Trophoblast cell (in vitro differentiated cells and primary cell): ENCODE results near the gene PTPRQ.

Experiments
- DNase-seq, 2 donors: peaks; one replicate each; pipeline ENCODE4 v3.0.0-alpha.2; 2016
- H2AFZ ChIP-seq: 2 replicates; pipeline ENCODE4 v1.6.1; 2013; ENCODE audit warnings: low read length, moderate library complexity, mild to moderate bottlenecking; ENCODE audit not compliant: insufficient read depth, poor library complexity
- H2AK5ac ChIP-seq: 2 replicates; pipeline ENCODE4 v1.6.1; 2013; ENCODE audit warnings: mild to moderate bottlenecking, low read length
- H2BK120ac ChIP-seq: 2 replicates; pipeline ENCODE4 v1.6.1; 2013; ENCODE audit warnings: low read length, mild to moderate bottlenecking, moderate library complexity; ENCODE audit not compliant: insufficient read depth, poor library complexity
- H2BK12ac ChIP-seq: 2 replicates; pipeline ENCODE4 v1.6.1; 2013; ENCODE audit warnings: mild to moderate bottlenecking, low read length, moderate library complexity
- H2BK5ac ChIP-seq: 2 replicates; pipeline ENCODE4 v1.6.1; 2013; ENCODE audit warnings: low read length, low read depth, moderate library complexity, mild to moderate bottlenecking; ENCODE audit not compliant: poor library complexity
- H3K14ac ChIP-seq: 2 replicates; pipeline ENCODE4 v1.6.1; 2013; ENCODE audit warnings: mild to moderate bottlenecking, low read length
- H3K18ac ChIP-seq: 2 replicates; pipeline ENCODE4 v1.6.1; 2013; ENCODE audit warnings: mild to moderate bottlenecking, low read length
- H3K23ac ChIP-seq: 2 replicates; pipeline ENCODE4 v1.6.1; 2013; ENCODE audit warnings: low read length
- H3K27ac ChIP-seq: 2 replicates; pipeline ENCODE4 v1.5.1; 2013; ENCODE audit warnings: low read depth, mild to moderate bottlenecking, inconsistent platforms, low read length, moderate library complexity
- H3K27me3 ChIP-seq: 2 replicates; pipeline ENCODE4 v1.6.1; 2013; ENCODE audit warnings: inconsistent platforms, mild to moderate bottlenecking, low read length, moderate library complexity; ENCODE audit not compliant: insufficient read depth
- H3K36me3 ChIP-seq, 2 experiments: 1 replicate in 1 of 2; 2 replicates in 1 of 2; pipeline ENCODE4 v1.6.1; 2013; ENCODE audit warnings: low read length in 2 of 2, mild to moderate bottlenecking in 2 of 2, moderate library complexity in 1 of 2; ENCODE audit not compliant: insufficient read depth in 2 of 2, control insufficient read depth in 1 of 2
- H3K4ac ChIP-seq: 2 replicates; pipeline ENCODE4 v1.6.1; 2013; ENCODE audit warnings: low read depth, mild to moderate bottlenecking, low read length, moderate library complexity
- H3K4me1 ChIP-seq, 2 experiments: 1 replicate in 1 of 2; 2 replicates in 1 of 2; pipeline ENCODE4 v1.6.1; 2013; ENCODE audit warnings: low read length in 2 of 2, mild to moderate bottlenecking in 2 of 2, moderate library complexity in 1 of 2; ENCODE audit not compliant: insufficient read depth in 2 of 2, control insufficient read depth in 1 of 2
- H3K4me2 ChIP-seq: 2 replicates; pipeline ENCODE4 v1.6.1; 2013; ENCODE audit warnings: inconsistent platforms, mild to moderate bottlenecking, low read length, moderate library complexity
- H3K4me3 ChIP-seq: 2 replicates; pipeline ENCODE4 v1.5.1; 2013; ENCODE audit warnings: mild to moderate bottlenecking, low read depth, low read length, inconsistent platforms
- H3K79me1 ChIP-seq: one replicate; pipeline ENCODE4 v1.6.1; 2013; ENCODE audit warnings: low read length
- H3K79me2 ChIP-seq: 2 replicates; pipeline ENCODE4 v1.6.1; 2013; ENCODE audit warnings: low read length, mild to moderate bottlenecking; ENCODE audit not compliant: control insufficient read depth, insufficient read depth, poor library complexity
- H3K9ac ChIP-seq: 2 replicates; pipeline ENCODE4 v1.6.1; 2013; ENCODE audit warnings: mild to moderate bottlenecking, low read length
- H3K9me3 ChIP-seq: 2 replicates; pipeline ENCODE4 v1.6.1; 2013; ENCODE audit warnings: low read depth, mild to moderate bottlenecking, control low read depth, inconsistent platforms, low read length; ENCODE audit not compliant: insufficient read depth
- H4K12ac ChIP-seq: 2 replicates; pipeline ENCODE4 v1.6.1; 2013; ENCODE audit warnings: low read depth, mild to moderate bottlenecking, low read length, moderate library complexity
- H4K8ac ChIP-seq: 2 replicates; pipeline ENCODE4 v1.6.1; 2013; ENCODE audit warnings: low read depth, mild to moderate bottlenecking, low read length, moderate library complexity
- H4K91ac ChIP-seq: one replicate; pipeline ENCODE4 v1.6.1; 2013; ENCODE audit warnings: low read depth, mild to moderate bottlenecking, low read length, moderate library complexity
- WGBS: extraction: QIAGEN DNeasy Blood & Tissue Kit; methylation state at CpG from one replicate; pipeline ENCODE4 v1.1.7; 2013; ENCODE audit warnings: missing lambda C conversion rate; ENCODE audit not compliant: insufficient read length, insufficient coverage; ENCODE audit errors: extremely low coverage; 5-methylcytosine and 5-hydroxymethylcytosine counted together

PTPRQ gene

GRCh38 chr12:80406253-80406652, 37.8 kb upstream of the PTPRQ start:
- Histone ChIP-seq H2BK5ac (no peak overlapping the region), H3K27me3 (no peaks in the 10 kb centered on the region), H2AFZ (no peak overlapping the region), H4K12ac (no peak overlapping the region), H4K91ac (no peak overlapping the region), H3K79me1 (no peaks in the 10 kb centered on the region), H3K4ac (no peak overlapping the region), H3K23ac (no peak overlapping the region), H3K18ac (no peak overlapping the region), H3K4me1 (no peaks in the 10 kb centered on the region), H3K4me2 (no peak overlapping the region), H2BK12ac (no peak overlapping the region), H3K79me2 (no peaks in the 10 kb centered on the region), H4K8ac (no peak overlapping the region), H3K27ac (no peak overlapping the region), H3K9ac (no peak overlapping the region), H3K14ac (no peak overlapping the region), H2AK5ac (no peak overlapping the region), H2BK120ac (no peak overlapping the region), H3K36me3 (no peaks in the 10 kb centered on the region), H3K4me3 (no peak overlapping the region), H3K9me3 (no peaks in the 10 kb centered on the region)
- DNase-seq = no peak

- Histone ChIP-seq H3K4me1 (no peaks in the 10 kb centered on the region), H3K36me3 (no peaks in the 10 kb centered on the region), H4K8ac (no peak overlapping the region), H3K79me2 (no peaks in the 10 kb centered on the region), H2BK12ac (no peak overlapping the region), H2BK5ac (no peak overlapping the region), H3K14ac (no peak overlapping the region), H2BK120ac (no peak overlapping the region), H3K4me3 (no peak overlapping the region), H3K27ac (no peak overlapping the region), H3K9me3 (no peaks in the 10 kb centered on the region), H2AFZ (no peak overlapping the region), H3K9ac (no peak overlapping the region), H4K91ac (no peak overlapping the region), H3K23ac (no peak overlapping the region), H3K18ac (no peak overlapping the region), H4K12ac (no peak overlapping the region), H3K4me2 (no peak overlapping the region), H2AK5ac (no peak overlapping the region), H3K79me1 (no peaks in the 10 kb centered on the region), H3K4ac (no peak overlapping the region), H3K27me3 (no peaks in the 10 kb centered on the region)
- no peak for DNase-seq
- no CpG with 5 or more reads among the region's 3 CpGs for WGBS
Observed at GRCh38 chr12:80411787-80412186, 32.2 kb upstream of the PTPRQ start.

- Histone ChIP-seq H2AK5ac (no peak overlapping the region), H3K4ac (no peak overlapping the region), H4K91ac (no peak overlapping the region), H3K27ac (no peak overlapping the region), H3K9ac (no peak overlapping the region), H2BK5ac (no peak overlapping the region), H3K4me3 (no peak overlapping the region), H4K8ac (no peak overlapping the region), H3K36me3 (no peaks in the 10 kb centered on the region), H3K4me2 (no peak overlapping the region), H4K12ac (no peak overlapping the region), H2BK12ac (no peak overlapping the region), H3K79me1 (no peaks in the 10 kb centered on the region), H3K18ac (no peak overlapping the region), H2BK120ac (no peak overlapping the region), H3K27me3 (no peaks in the 10 kb centered on the region), H2AFZ (no peak overlapping the region), H3K23ac (no peak overlapping the region), H3K9me3 (no peaks in the 10 kb centered on the region), H3K4me1 (no peaks in the 10 kb centered on the region), H3K14ac (no peak overlapping the region), H3K79me2 (no peaks in the 10 kb centered on the region)
- no CpG with 5 or more reads among the region's 3 CpGs for WGBS
- DNase-seq = peak in 1 of 2 donors; percentile 85
Observed at GRCh38 chr12:80412343-80412953, 31.6 kb upstream of the PTPRQ start.

- no peaks in the 10 kb centered on the region for H3K27me3 ChIP-seq
Observed at GRCh38 chr12:80413462-80413861, 30.6 kb upstream of the PTPRQ start.

More at GRCh38 chr12:80413462-80413861, 30.6 kb upstream of the PTPRQ start:
- Histone ChIP-seq H3K9ac (no peak overlapping the region), H2BK5ac (no peak overlapping the region), H2BK12ac (no peak overlapping the region), H3K79me2 (no peaks in the 10 kb centered on the region), H3K36me3 (no peaks in the 10 kb centered on the region), H3K23ac (no peak overlapping the region), H3K14ac (no peak overlapping the region), H2AFZ (no peak overlapping the region), H3K79me1 (no peaks in the 10 kb centered on the region), H3K4ac (no peak overlapping the region), H2AK5ac (no peak overlapping the region), H3K27ac (no peak overlapping the region), H3K4me1 (no peaks in the 10 kb centered on the region), H4K8ac (no peak overlapping the region), H4K12ac (no peak overlapping the region), H3K4me2 (no peak overlapping the region), H3K4me3 (no peak overlapping the region), H2BK120ac (no peak overlapping the region), H3K9me3 (no peaks in the 10 kb centered on the region), H3K18ac (no peak overlapping the region), H4K91ac (no peak overlapping the region)
- WGBS = no CpG with 5 or more reads among the region's 3 CpGs
- peak in 1 of 2 donors; percentile 46 for DNase-seq
